PFSK-1 (cell line): ENCODE measurements around the gene RPS8.

Experiments
- FOXP2 ChIP-seq: optimal IDR thresholded peaks from 2 replicates; pipeline ENCODE3; 2011; ENCODE audit warnings: borderline replicate concordance, control low read depth, inconsistent platforms; ENCODE audit not compliant: insufficient read depth; ENCODE audit errors: extremely low read length, extremely low read depth
- POLR2AphosphoS5 ChIP-seq: IDR thresholded peaks from 2 replicates; pipeline ENCODE4 v1.6.1; 2012; ENCODE audit warnings: low read depth, mild to moderate bottlenecking, control low read depth, low read length, moderate library complexity
- REST ChIP-seq, 2 experiments: IDR thresholded peaks; 2 replicates each; pipeline versions ENCODE4 v1.6.1 to v1.8.0; 2011 to 2012; ENCODE audit warnings: low read depth in 2 of 2, low read length in 2 of 2, control low read depth in 1 of 2, inconsistent platforms in 1 of 2, mild to moderate bottlenecking in 1 of 2, moderate library complexity in 1 of 2; ENCODE audit not compliant: insufficient read depth in 1 of 2
- SIN3A ChIP-seq: IDR thresholded peaks from 2 replicates; pipeline ENCODE4 v1.6.1; 2012; ENCODE audit warnings: mild to moderate bottlenecking, low read length, moderate library complexity, borderline replicate concordance; ENCODE audit not compliant: insufficient read depth
- TAF1 ChIP-seq: IDR thresholded peaks from 2 replicates; pipeline ENCODE4 v1.6.1; 2012; ENCODE audit warnings: low read length, control low read depth, borderline replicate concordance; ENCODE audit not compliant: insufficient read depth

The RPS8 gene

GRCh38 chr1:44788120-44788860 lies 12.9 kb downstream of the RPS8 start, which contains the start of gene BEST4:
BEST4 (minus strand) TSS chr1:44788170; CDS start chr1:44787705, 465 bp downstream.
- TF ChIP-seq TAF1 = no peak
- no peak for TF ChIP-seq POLR2AphosphoS5
- TF ChIP-seq REST (IDR thresholded peaks at IDR 0.05; ENCODE audit: insufficient read depth in 1 of 2, low read depth in 2 of 2, low read length in 2 of 2) = no peak
- no peak for TF ChIP-seq SIN3A
- TF ChIP-seq FOXP2 = no peak

- no peak for TF ChIP-seq POLR2AphosphoS5
- no peak for TF ChIP-seq SIN3A
- TF ChIP-seq TAF1 = no peak
- no peak for TF ChIP-seq REST (IDR thresholded peaks at IDR 0.05; ENCODE audit: insufficient read depth in 1 of 2, low read depth in 2 of 2, low read length in 2 of 2)
- TF ChIP-seq FOXP2 = no peak
Measured at GRCh38 chr1:44790968-44791801, 15.8 kb downstream of the RPS8 start.

GRCh38 chr1:44792736-44793502 lies 17.6 kb downstream of the RPS8 start:
- TF ChIP-seq FOXP2 (no peak), TAF1 (no peak), REST (IDR thresholded peaks at IDR 0.05; ENCODE audit: insufficient read depth in 1 of 2, low read depth in 2 of 2, low read length in 2 of 2) (no peak), SIN3A (no peak), POLR2AphosphoS5 (no peak)

- TF ChIP-seq FOXP2 = no peak
- no peak for TF ChIP-seq POLR2AphosphoS5
- no peak for TF ChIP-seq SIN3A
- no peak for TF ChIP-seq TAF1
- no peak for TF ChIP-seq REST (IDR thresholded peaks at IDR 0.05; ENCODE audit: insufficient read depth in 1 of 2, low read depth in 2 of 2, low read length in 2 of 2)
Measured at GRCh38 chr1:44798481-44799365, 23.4 kb downstream of the RPS8 start.
